Right lobe of liver (tissue), 6 donors: Measurements from ENCODE around the gene TMEM140. TPM values are rescaled to one million over a fixed set of nuclear protein-coding genes. Genes with fewer than 3 reads are reported as not detected.

Experiments used
- ATAC-seq, 4 donors: fragments of 200-7000 bp; cut with Tn5 transposase; one replicate each; pipeline ENCODE4 v1.9.1; 2020; ENCODE audit warnings: mild to moderate bottlenecking in 4 of 4, moderate library complexity in 4 of 4
- DNase-seq, 3 donors: peaks; one replicate each; pipeline ENCODE4 v3.0.0-alpha.2; 2020
- H3K27ac ChIP-seq, 3 donors: fragments of 200-600 bp; one replicate each; pipeline ENCODE4 v1.8.0; 2022
- H3K27me3 ChIP-seq, 2 donors: fragments of 200-600 bp; one replicate each; pipeline ENCODE4 v1.8.0; 2022
- H3K36me3 ChIP-seq, 4 donors: fragments of 200-600 bp; sonication (generic) in 1 of 4; one replicate each; pipeline versions ENCODE4 v1.5.1 to v1.8.0; 2017 to 2022; ENCODE audit warnings: control low read depth in 1 of 4
- H3K4me1 ChIP-seq, 4 donors: fragments of 200-600 bp; sonication (generic) in 1 of 4; one replicate each; pipeline versions ENCODE4 v1.5.1 to v1.8.0; 2017 to 2022; ENCODE audit warnings: control low read depth in 1 of 4
- H3K4me3 ChIP-seq, 3 donors: fragments of 200-600 bp; one replicate each; pipeline ENCODE4 v1.8.0; 2022
- H3K9me3 ChIP-seq, 4 donors: fragments of 200-600 bp; sonication (generic) in 1 of 4; one replicate each; pipeline versions ENCODE4 v1.5.1 to v1.8.0; 2017 to 2022; ENCODE audit warnings: control low read depth in 1 of 4
- CTCF ChIP-seq, 4 donors: fragments of 200-600 bp in 3 of 4; fragments of 450-650 bp in 1 of 4; IDR thresholded peaks; one replicate each; pipeline versions ENCODE4 v1.5.1 to v1.8.0; 2016 to 2022; ENCODE audit warnings: antibody characterized with exemption in 4 of 4, mild to moderate bottlenecking in 2 of 4
- POLR2A ChIP-seq: fragments of 450-650 bp; IDR thresholded peaks from one replicate; pipeline ENCODE4 v1.6.1; 2017; ENCODE audit warnings: antibody characterized with exemption, mild to moderate bottlenecking
- WGBS: methylation state at CpG from one replicate; pipeline ENCODE4 v1.1.6; 2018; ENCODE audit warnings: low coverage, low lambda C conversion rate; ENCODE audit not compliant: insufficient coverage; ENCODE audit errors: missing lambda C conversion rate; 5-methylcytosine and 5-hydroxymethylcytosine counted together
- intact Hi-C, 2 donors: fragments of 100-400 bp; cut with DNase I; formaldehyde crosslinking; loops; one replicate each; pipeline versions ENCODE4 v1.11.2 to v1.14.1; 2022
- total RNA-seq, 6 experiments: library from RNA; depleted of rRNA in 2 of 6; stranded (reverse); fragments of >200 nt in 2 of 6; fragmentation: NEBNext Ultra II Directional in 3 of 6; extraction: Animal tissue kit (Norgen Biotek cat#: 25700) in 3 of 6; gene quantifications; one replicate each; pipeline versions ENCODE4 v1.1.0 to v1.2.4, GENCODE V29; 2016 to 2023
- donor health status: DM: no; HTN: yes; CAD: no.
- donor health status: DM: no; HTN: no; CAD: no.
- donor health status: DM: no; HTN: no; CAD: no.
- donor health status: DM: no; HTN: yes; CAD: no.
- donor health status: DM: no; HTN: yes; CAD: no.

Gene TMEM140
- total RNA-seq, 6 experiments from 2014 or later: 31.2 to 58.9 (median 37.4) TPM

- intact Hi-C loops: no loop called here
- ATAC-seq: no peak
- WGBS: no CpG with 5 or more reads among the region's 3 CpGs
- H3K27ac ChIP-seq: no peak overlapping the region
- H3K27me3 ChIP-seq: no peaks in the 10 kb centered on the region
- no peak for DNase-seq
- H3K9me3 ChIP-seq: no peaks in the 10 kb centered on the region
- peaks cover 0 to 6% (median 0%) of the 10 kb centered on the region in 4 donors for H3K4me1 ChIP-seq
- no peak for TF ChIP-seq POLR2A
- no peak for TF ChIP-seq CTCF (IDR thresholded peaks at IDR 0.05)
- H3K36me3 ChIP-seq: peaks cover 0 to 51% (median 16%) of the 10 kb centered on the region in 4 donors
- H3K4me3 ChIP-seq: no peak overlapping the region
Observed at GRCh38 chr7:135186261-135186540, 38.3 kb downstream of the TMEM140 start.

- H3K4me3 ChIP-seq: no peak overlapping the region
- WGBS: 100% methylated on average over 2 of the region's 12 CpGs
- H3K9me3 ChIP-seq: no peaks in the 10 kb centered on the region
- TF ChIP-seq POLR2A (no peak), CTCF (IDR thresholded peaks at IDR 0.05) (no peak)
- ATAC-seq: no peak
- DNase-seq: no peak
- H3K4me1 ChIP-seq: peaks cover 0 to 6% (median 0%) of the 10 kb centered on the region in 4 donors
- H3K27ac ChIP-seq: no peak overlapping the region
- peaks cover 0 to 51% (median 16%) of the 10 kb centered on the region in 4 donors for H3K36me3 ChIP-seq
- intact Hi-C loops: no loop called here
- H3K27me3 ChIP-seq: no peaks in the 10 kb centered on the region
Observed at GRCh38 chr7:135186841-135187253, 39.0 kb downstream of the TMEM140 start.

GRCh38 chr7:135188298-135188984 lies 40.6 kb downstream of the TMEM140 start:
- ATAC-seq: no peak
- Histone ChIP-seq H3K27ac (no peak overlapping the region), H3K9me3 (no peaks in the 10 kb centered on the region), H3K4me3 (no peak overlapping the region), H3K4me1 (peaks cover 0 to 6% (median 0%) of the 10 kb centered on the region in 4 donors), H3K36me3 (peaks cover 0 to 66% (median 21%) of the 10 kb centered on the region in 4 donors), H3K27me3 (no peaks in the 10 kb centered on the region)
- WGBS: 80% methylated on average over 1 of the region's 12 CpGs
- intact Hi-C loops: no loop called here
- no peak for TF ChIP-seq CTCF (IDR thresholded peaks at IDR 0.05)
- no peak for TF ChIP-seq POLR2A
- DNase-seq: no peak

GRCh38 chr7:135189221-135189662 lies 41.4 kb downstream of the TMEM140 start:
- Histone ChIP-seq H3K4me3 (no peak overlapping the region), H3K4me1 (peaks cover 0 to 6% (median 0%) of the 10 kb centered on the region in 4 donors), H3K27me3 (no peaks in the 10 kb centered on the region), H3K9me3 (no peaks in the 10 kb centered on the region), H3K27ac (no peak overlapping the region), H3K36me3 (peaks cover 0 to 61% (median 21%) of the 10 kb centered on the region in 4 donors)
- TF ChIP-seq POLR2A: no peak
- TF ChIP-seq CTCF (IDR thresholded peaks at IDR 0.05): no peak
- intact Hi-C loops: no loop called here
- 56% methylated on average over 5 of the region's 6 CpGs for WGBS
- ATAC-seq (peak; percentile 82 to 93 (median 87)), DNase-seq (peak in 1 of 3 donors; percentile 75)
